Stimulated activated CD8-positive, alpha-beta memory T cell treated with anti-CD3 and anti-CD28 coated beads, Interleukin-4, amount 100 ng/mL, for 24 hours (primary cell): ENCODE results near the gene ZNRF3.

ENCODE experiments used
- DNase-seq: peaks from one replicate; pipeline ENCODE4 v3.0.0-alpha.2; 2020; ENCODE audit warnings: low read depth

The ZNRF3 gene

DNA sequence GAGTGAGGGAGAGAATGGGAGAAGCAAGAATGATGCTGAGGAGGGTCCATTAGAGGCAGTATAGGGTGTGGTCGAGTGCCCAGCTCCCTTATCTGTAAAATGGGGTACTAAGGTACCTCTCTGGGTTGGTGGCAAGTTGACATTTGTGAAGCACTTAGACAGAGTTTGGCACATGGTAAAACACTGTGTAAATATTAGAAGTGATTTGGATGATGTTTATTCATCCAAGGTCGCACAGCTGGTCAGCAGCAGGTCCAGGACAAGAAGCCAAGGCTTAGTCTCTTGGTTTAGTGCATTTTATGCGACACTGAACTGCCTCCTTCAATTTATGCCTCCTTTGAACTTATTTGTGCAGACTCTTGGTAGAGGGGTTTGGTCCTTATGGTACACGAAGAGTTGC lies 208.9 kb downstream of the ZNRF3 start:
- DNase-seq: no peak

DNA sequence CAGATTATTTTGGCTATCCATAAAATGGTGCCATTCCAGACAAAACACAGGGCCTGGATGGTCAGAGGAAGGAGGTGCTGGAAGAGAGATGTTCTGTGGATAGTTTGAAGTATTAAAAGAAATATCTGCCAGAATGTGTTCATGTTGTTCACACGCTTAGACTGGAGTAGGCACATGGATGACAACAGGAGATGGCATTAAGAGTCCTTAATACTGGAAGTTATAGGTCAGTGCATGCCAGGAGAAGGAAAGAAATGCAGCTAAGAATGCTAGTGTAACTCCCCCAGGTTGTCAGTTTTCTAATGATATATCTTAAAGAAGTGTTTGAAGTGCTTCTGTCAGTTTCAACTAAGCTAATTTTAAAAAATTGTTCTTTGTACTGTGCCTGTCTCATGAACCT lies 209.7 kb downstream of the ZNRF3 start:
- no peak for DNase-seq

DNA sequence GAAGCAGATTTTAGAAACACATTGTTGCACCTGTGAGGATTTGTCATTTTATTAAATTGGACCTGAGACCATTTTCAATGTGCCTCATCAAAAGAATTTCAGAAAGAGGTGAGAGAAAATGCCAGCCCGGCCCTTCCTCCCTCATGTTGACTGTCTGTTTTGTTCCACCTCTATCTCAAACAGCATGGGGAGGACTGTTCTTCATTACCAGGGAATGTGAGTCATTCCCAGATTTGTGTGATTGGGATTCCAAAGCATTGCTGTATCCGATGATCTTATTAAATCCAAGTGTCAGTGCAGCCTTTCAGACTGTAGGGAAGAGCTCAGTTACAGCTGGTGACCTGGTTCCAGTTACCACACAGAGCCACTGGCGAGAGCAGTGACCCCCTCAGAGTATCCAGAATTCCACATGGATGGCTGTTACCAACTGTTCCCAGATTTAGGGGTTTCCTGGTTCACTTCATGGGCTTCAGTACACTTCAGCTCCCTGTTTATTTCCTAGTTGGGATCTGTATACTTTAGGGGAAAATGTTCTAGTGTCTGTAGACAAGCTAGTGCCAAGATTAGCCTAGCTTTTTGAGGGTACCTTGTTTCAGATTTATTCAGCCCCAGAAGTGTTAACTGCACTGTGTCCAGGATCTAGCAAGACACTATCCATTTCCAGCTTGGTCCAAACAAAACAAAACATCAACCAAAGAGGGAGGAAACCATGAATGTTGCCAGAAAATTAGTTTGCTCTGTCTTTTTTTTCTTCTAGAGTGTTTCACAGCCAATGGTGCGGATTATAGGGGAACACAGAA lies 210.3 kb downstream of the ZNRF3 start:
- DNase-seq: no peak

DNA sequence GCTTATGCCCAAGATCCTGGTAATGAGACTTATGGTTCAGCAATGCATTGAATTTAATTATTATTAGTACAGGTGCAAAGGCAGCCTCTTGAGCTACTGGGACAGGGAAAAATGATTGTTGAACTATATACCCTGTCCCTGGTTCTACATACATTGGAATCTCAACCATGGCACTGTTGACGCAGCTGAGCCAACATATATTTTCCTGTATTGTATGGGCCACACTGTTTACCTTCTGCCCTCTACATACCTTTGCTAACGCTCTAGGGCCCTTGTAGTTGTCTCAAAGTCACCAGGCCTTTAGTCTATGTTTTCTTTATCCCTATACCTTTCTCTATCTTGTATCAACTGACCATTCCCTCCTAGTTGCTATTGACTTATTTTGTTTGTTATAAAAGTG lies 212.1 kb downstream of the ZNRF3 start:
- no peak for DNase-seq

DNA sequence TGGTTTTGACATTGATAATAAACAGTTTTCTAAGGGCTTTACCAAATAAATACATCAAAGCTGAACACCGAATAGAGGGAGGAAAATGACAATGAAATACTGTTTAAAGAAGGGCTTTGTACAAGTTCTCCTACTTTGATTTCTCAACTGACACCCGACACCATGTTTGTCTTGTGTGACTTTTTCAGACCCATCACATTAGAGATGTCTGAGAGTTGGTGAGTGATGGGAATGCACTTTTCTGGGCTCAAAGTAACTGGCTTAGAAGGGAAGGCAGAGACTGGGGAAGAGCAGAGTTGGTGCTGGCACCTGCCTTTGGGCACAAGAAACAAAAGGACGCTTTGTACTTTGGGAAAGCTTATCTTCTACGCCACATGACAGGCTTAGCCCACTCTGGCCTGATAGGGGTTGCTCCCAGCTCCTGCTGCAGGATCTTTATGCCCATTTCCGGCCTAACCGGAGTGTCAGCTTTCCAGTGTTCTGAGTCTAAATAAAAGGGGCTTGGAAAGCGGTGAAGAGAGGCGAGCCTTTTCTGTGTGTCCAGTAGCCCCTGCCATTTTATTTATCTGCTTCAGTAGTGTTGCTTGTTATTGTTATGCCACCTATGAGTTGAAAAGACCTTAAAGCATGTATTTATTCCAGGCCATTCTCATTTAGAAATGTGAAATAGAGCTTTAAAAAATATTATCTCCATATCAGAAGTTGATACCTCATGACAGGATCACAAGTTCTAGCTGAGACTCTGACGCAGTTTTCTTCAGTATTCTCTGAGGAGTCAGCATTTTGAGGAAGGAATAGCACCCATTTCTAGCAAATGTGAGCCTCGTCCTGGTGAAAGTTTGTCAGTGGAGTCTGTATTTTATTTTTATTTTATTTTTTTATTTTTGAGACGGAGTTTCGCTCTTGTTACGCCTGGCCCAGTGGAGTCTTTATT lies 213.6 kb downstream of the ZNRF3 start:
- no peak for DNase-seq

DNA sequence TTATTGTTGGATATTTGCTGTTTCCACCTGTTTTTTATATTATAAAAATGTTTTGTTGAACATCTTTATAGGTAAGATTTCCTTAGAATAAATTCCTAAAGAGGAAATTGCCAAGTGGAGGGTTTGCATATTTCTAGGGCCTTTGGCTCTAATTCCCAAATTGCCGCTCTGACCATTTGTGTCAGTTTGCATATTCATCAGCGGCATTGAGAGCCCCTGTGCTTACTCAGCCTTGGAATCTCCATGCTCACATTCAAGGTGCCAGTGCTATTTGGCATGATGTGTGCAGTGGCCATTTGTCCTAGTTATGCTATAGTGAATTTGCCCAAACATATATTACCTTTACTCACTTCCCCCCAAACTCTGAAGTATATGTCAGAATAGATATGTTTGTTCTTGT lies 214.9 kb downstream of the ZNRF3 start:
- no peak for DNase-seq

DNA sequence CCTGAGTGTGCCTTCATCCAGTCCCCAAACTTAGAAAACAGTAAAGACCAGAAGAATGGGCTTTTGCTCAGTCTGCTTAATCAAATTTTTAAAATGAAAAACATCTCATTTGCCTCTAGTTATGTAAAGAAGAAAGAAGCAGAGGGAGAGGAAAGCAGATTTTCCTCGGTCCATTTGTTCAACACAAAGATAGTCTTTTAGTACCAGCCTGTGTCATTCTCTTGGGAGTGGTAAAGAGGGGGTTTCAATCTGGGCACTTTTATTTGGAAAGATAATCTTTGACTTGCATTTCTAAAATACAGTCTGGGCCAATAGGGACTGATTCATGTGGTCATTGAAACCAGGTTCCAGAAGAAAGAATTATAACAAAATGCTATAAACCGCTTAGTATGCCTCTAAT lies 218.9 kb downstream of the ZNRF3 start:
- no peak for DNase-seq

DNA sequence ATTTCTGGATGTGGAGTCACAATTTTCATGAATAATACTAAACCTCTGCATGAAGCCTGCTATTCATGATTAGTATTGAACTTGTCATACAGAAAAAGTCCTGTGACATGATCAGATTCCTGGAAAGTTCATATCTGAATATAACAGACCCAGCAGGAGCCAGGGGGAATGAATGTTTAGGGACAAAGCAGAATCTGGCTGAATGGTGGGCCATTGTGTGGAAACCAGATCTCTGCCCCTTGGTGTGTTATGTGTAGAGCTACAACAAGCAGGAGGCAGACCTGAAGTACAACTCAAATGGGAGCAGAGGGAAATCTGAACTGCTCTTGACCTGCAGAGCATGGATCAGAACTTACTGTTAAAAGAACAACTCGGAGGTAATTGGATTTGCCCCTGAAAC lies 219.7 kb downstream of the ZNRF3 start:
- no peak for DNase-seq

DNA sequence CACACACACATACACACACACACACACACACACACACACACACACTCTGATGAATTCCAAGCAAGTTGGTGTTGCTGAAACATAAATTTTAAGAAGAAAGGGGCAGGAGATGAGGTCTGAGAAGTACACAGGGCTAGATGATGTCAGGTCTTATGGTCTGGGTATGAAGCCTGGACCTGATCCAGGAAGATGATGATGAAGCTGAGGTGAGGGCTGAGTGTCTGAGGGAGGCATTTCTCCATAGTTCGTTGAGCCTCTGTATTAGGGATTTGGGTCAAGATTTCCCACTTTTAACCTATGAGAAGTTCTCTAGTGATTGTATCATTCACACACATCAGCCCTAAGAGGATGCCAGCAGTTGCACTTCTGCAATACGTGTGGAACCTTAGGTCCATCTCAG lies 222.1 kb downstream of the ZNRF3 start:
- no peak for DNase-seq

DNA sequence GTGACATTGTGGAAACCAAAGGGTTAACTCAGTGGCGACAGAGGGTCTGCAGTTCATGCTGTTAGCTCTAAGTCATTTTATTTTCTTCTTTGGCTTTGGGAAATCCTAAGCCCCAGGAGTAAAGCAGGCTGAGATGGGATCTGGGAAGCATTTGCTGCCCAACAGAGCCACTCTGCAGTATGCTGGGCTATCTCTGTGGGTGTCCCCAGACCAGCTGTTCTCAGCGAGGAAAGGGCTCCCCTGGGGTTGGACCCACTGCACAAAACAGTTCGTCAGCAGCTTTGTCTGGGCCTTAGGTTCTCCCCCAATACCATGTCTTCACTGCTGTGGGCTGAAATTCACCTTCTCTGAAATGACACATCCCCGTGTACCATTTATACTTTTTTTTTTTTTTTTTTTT lies 223.5 kb downstream of the ZNRF3 start:
- no peak for DNase-seq
